ENCODE data around the gene SLC8A1. TPM values are rescaled to one million over a fixed set of nuclear protein-coding genes. Genes with fewer than 3 reads are reported as not detected.

The SLC8A1 gene
- total RNA-seq, 4 donors from 2014 or later = 19.6 to 51.2 (median 31.2) TPM

- H3K4me1 ChIP-seq = no peaks in the 10 kb centered on the region
- no peaks in the 10 kb centered on the region for H3K9me3 ChIP-seq
- DNase-seq = no peak
- H3K27me3 ChIP-seq = no peaks in the 10 kb centered on the region
- H3K27ac ChIP-seq = no peak overlapping the region
- TF ChIP-seq POLR2A (IDR thresholded peaks at IDR 0.05) = no peak
- TF ChIP-seq CTCF (IDR thresholded peaks at IDR 0.05) = no peak
- no peak overlapping the region for H3K4me3 ChIP-seq
- H3K36me3 ChIP-seq = no peaks in the 10 kb centered on the region
Measured at GRCh38 chr2:40259900-40260299, 192.0 kb downstream of the SLC8A1 start.

GRCh38 chr2:40258135-40258457, 193.8 kb downstream of the SLC8A1 start:
- DNase-seq = no peak
- Histone ChIP-seq H3K36me3 (no peaks in the 10 kb centered on the region), H3K27me3 (no peaks in the 10 kb centered on the region), H3K9me3 (no peaks in the 10 kb centered on the region), H3K4me3 (no peak overlapping the region), H3K4me1 (no peaks in the 10 kb centered on the region), H3K27ac (no peak overlapping the region)
- TF ChIP-seq CTCF (IDR thresholded peaks at IDR 0.05) (no peak), POLR2A (IDR thresholded peaks at IDR 0.05) (no peak)

GRCh38 chr2:40257340-40258134, 194.4 kb downstream of the SLC8A1 start:
- DNase-seq = no peak
- TF ChIP-seq CTCF (IDR thresholded peaks at IDR 0.05) (no peak), POLR2A (IDR thresholded peaks at IDR 0.05) (no peak)
- Histone ChIP-seq H3K36me3 (no peaks in the 10 kb centered on the region), H3K9me3 (no peaks in the 10 kb centered on the region), H3K27me3 (no peaks in the 10 kb centered on the region), H3K27ac (no peak overlapping the region), H3K4me1 (no peaks in the 10 kb centered on the region), H3K4me3 (no peak overlapping the region)

GRCh38 chr2:40256649-40257048, 195.2 kb downstream of the SLC8A1 start:
- no peaks in the 10 kb centered on the region for H3K9me3 ChIP-seq
- no peak for TF ChIP-seq CTCF (IDR thresholded peaks at IDR 0.05)
- no peak for TF ChIP-seq POLR2A (IDR thresholded peaks at IDR 0.05)
- H3K36me3 ChIP-seq = no peaks in the 10 kb centered on the region
- H3K27ac ChIP-seq = no peak overlapping the region
- H3K27me3 ChIP-seq = no peaks in the 10 kb centered on the region
- no peaks in the 10 kb centered on the region for H3K4me1 ChIP-seq
- DNase-seq = no peak
- H3K4me3 ChIP-seq = no peak overlapping the region

GRCh38 chr2:40256008-40256407, 195.9 kb downstream of the SLC8A1 start:
- Histone ChIP-seq H3K4me1 (no peaks in the 10 kb centered on the region), H3K36me3 (no peaks in the 10 kb centered on the region), H3K4me3 (no peak overlapping the region), H3K9me3 (no peaks in the 10 kb centered on the region), H3K27me3 (no peaks in the 10 kb centered on the region), H3K27ac (no peak overlapping the region)
- DNase-seq = no peak
- no peak for TF ChIP-seq CTCF (IDR thresholded peaks at IDR 0.05)
- no peak for TF ChIP-seq POLR2A (IDR thresholded peaks at IDR 0.05)

Measured in Peyer's patch (tissue), 4 donors.